HL-60 (cell line): Measurements from ENCODE around the gene ADGRB3.

Experiments
- DNase-seq, 2 experiments: peaks; one replicate each; pipeline ENCODE4 v3.0.0-alpha.2; 2010 to 2020; ENCODE audit warnings: low read depth in 1 of 2, low spot score in 1 of 2
- H3K27ac ChIP-seq: fragments of 250-450 bp; sonication (Bioruptor Pico); replicated peaks from 2 replicates; pipeline ENCODE4 v1.5.1; 2020; ENCODE audit warnings: mild to moderate bottlenecking, moderate library complexity
- H3K27me3 ChIP-seq: fragments of 250-450 bp; sonication (Bioruptor Pico); 2 replicates; pipeline ENCODE4 v1.5.1; 2021; ENCODE audit warnings: mild to moderate bottlenecking, moderate library complexity; ENCODE audit not compliant: insufficient read depth, poor library complexity, severe bottlenecking
- H3K4me3 ChIP-seq: replicated peaks from 2 replicates; pipeline ENCODE4 v1.5.1; 2011; ENCODE audit warnings: mild to moderate bottlenecking, control low read depth, low read length; ENCODE audit not compliant: insufficient read depth
- GABPA ChIP-seq: IDR thresholded peaks from 2 replicates; pipeline ENCODE4 v1.6.1; 2012; ENCODE audit warnings: low read depth
- POLR2AphosphoS5 ChIP-seq: IDR thresholded peaks from 2 replicates; pipeline ENCODE4 v1.6.1; 2012; ENCODE audit warnings: low read depth
- SPI1 ChIP-seq: IDR thresholded peaks from 2 replicates; pipeline ENCODE4 v1.6.1; 2012; ENCODE audit warnings: low read depth, mild to moderate bottlenecking, borderline replicate concordance
- TF ChIP-seq, protein P1 (sequence below): IDR thresholded peaks from one replicate; pipeline ENCODE4 v1.5.1; 2011; ENCODE audit warnings: low read length, control low read depth, inconsistent platforms; ENCODE audit not compliant: insufficient read depth
- TF ChIP-seq, protein P2 (sequence below): IDR thresholded peaks from 2 replicates; pipeline ENCODE4 v1.6.1; 2012; ENCODE audit warnings: low read depth; ENCODE audit not compliant: insufficient replicate concordance

The ADGRB3 gene

GRCh38 chr6:68689910-68690309 is 54.8 kb downstream of the ADGRB3 start:
- no peaks in the 10 kb centered on the region for H3K27me3 ChIP-seq
- H3K27ac ChIP-seq = no peak overlapping the region
- no peak for DNase-seq
- TF ChIP-seq, protein P1, sequence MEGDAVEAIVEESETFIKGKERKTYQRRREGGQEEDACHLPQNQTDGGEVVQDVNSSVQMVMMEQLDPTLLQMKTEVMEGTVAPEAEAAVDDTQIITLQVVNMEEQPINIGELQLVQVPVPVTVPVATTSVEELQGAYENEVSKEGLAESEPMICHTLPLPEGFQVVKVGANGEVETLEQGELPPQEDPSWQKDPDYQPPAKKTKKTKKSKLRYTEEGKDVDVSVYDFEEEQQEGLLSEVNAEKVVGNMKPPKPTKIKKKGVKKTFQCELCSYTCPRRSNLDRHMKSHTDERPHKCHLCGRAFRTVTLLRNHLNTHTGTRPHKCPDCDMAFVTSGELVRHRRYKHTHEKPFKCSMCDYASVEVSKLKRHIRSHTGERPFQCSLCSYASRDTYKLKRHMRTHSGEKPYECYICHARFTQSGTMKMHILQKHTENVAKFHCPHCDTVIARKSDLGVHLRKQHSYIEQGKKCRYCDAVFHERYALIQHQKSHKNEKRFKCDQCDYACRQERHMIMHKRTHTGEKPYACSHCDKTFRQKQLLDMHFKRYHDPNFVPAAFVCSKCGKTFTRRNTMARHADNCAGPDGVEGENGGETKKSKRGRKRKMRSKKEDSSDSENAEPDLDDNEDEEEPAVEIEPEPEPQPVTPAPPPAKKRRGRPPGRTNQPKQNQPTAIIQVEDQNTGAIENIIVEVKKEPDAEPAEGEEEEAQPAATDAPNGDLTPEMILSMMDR = no peak
- TF ChIP-seq POLR2AphosphoS5 = no peak
- TF ChIP-seq SPI1 = no peak
- TF ChIP-seq GABPA = no peak
- TF ChIP-seq, protein P2, sequence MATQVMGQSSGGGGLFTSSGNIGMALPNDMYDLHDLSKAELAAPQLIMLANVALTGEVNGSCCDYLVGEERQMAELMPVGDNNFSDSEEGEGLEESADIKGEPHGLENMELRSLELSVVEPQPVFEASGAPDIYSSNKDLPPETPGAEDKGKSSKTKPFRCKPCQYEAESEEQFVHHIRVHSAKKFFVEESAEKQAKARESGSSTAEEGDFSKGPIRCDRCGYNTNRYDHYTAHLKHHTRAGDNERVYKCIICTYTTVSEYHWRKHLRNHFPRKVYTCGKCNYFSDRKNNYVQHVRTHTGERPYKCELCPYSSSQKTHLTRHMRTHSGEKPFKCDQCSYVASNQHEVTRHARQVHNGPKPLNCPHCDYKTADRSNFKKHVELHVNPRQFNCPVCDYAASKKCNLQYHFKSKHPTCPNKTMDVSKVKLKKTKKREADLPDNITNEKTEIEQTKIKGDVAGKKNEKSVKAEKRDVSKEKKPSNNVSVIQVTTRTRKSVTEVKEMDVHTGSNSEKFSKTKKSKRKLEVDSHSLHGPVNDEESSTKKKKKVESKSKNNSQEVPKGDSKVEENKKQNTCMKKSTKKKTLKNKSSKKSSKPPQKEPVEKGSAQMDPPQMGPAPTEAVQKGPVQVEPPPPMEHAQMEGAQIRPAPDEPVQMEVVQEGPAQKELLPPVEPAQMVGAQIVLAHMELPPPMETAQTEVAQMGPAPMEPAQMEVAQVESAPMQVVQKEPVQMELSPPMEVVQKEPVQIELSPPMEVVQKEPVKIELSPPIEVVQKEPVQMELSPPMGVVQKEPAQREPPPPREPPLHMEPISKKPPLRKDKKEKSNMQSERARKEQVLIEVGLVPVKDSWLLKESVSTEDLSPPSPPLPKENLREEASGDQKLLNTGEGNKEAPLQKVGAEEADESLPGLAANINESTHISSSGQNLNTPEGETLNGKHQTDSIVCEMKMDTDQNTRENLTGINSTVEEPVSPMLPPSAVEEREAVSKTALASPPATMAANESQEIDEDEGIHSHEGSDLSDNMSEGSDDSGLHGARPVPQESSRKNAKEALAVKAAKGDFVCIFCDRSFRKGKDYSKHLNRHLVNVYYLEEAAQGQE = no peak
- no peak overlapping the region for H3K4me3 ChIP-seq

DNA sequence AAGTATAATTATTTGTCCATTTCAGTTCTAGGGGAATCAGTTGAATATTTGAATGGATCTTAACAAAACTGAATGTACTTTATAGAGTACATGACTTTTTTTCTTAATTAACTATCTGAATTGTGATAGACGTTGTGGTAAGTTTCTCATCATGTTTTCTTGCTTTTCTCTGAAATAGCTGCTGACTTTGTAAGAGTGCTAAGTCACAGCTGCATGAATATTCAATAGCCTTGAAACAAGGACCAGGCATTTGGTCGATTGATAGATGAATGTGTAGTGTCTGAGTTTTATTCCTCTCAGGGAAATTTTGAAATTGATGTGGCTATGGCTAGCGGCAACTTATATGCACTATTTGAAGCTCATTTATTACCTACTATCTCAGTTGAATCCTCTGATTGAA is 56.0 kb downstream of the ADGRB3 start:
- H3K4me3 ChIP-seq = no peak overlapping the region

DNA sequence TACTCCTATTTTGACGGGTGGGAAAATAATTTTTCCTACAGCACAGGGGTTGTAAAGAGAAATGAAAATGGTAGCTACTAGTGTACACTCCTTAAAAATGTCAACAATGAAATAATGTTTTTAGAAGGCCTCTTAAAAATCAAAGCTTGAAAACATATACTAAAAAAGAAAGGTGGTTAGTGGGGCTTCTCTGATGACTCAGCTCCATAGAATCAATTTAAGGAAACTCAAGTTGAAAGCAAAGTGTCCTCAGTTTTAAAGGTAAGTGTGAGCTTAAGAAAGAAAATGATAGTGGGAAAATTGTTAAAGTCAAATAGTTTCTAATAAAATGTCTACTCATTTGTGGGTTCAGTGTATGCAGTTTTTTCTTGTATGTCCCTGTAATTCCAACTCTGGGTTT is 58.2 kb downstream of the ADGRB3 start:
- Histone ChIP-seq H3K27ac (no peak overlapping the region), H3K27me3 (no peaks in the 10 kb centered on the region), H3K4me3 (no peak overlapping the region)
- TF ChIP-seq SPI1 (no peak), POLR2AphosphoS5 (no peak), GABPA (no peak)
- TF ChIP-seq, protein P2 = no peak
- TF ChIP-seq, protein P1 = no peak
- no peak for DNase-seq

More for the DNA sequence above, 56.0 kb downstream of the ADGRB3 start:
- TF ChIP-seq, protein P1 = no peak
- no peak for TF ChIP-seq SPI1
- TF ChIP-seq GABPA = no peak
- no peak for TF ChIP-seq POLR2AphosphoS5
- TF ChIP-seq, protein P2 = no peak
- Histone ChIP-seq H3K27ac (no peak overlapping the region), H3K27me3 (no peaks in the 10 kb centered on the region)
- DNase-seq = no peak
